ENCODE data around the gene PLCH2. TPM values are rescaled to one million over a fixed set of nuclear protein-coding genes. Genes with fewer than 3 reads are reported as not detected.

PLCH2 gene
- total RNA-seq, 1 experiment from 2014 or later: 0.27 TPM

DNA sequence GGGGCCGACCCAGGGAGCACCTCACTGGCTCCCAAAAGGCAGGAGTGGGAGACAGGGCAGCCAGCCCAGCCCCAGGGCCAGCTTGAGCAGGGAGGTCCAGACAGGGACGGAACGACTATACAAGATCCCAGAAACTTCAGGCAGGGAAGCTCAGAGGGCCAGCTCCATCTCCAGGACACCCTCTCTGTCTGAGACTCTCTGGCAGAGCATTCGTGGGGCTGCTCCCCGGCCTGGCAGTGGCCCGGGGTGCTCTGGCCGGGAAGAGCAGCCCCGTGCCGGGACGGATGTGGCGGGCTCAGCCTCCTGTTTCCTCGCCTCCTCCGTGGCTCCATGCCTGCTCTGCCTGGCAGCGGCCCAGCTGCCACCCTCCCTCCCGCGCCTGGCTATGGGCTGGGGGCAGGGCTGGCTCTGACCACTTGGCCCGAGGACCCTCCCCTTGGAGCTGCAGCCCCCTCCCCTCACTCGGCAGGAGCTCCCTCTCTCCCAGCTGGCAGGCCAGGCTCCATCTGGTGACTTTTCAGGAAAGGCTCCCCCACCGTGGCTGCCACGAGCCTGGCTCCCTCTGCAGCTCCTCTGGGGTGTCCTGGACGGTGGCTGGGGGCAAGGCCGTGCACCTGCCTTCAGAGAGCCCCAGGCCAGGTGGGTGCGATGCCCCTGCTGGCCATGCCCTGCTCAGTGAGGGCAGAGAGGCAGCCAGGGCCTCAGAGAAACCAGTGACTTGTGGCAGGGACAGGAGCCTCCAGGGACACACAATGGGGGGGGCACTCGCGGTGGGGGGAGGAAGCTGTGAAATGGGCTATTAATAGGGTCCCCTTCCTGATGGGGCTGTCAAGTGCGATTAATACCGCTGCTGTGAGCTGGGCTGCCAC is 5.6 kb upstream of the PLCH2 start:
- Mint-ChIP-seq H3K36me3 (ENCODE audit: insufficient read depth, unreplicated experiment) (no peaks in the 10 kb centered on the region), H3K27me3 (ENCODE audit: insufficient read depth, unreplicated experiment) (no peaks in the 10 kb centered on the region), H3K4me3 (ENCODE audit: unreplicated experiment) (no peak overlapping the region), H3K4me1 (ENCODE audit: low read depth, unreplicated experiment) (no peaks in the 10 kb centered on the region), H3K27ac (ENCODE audit: unreplicated experiment) (no peak overlapping the region), H3K9me3 (ENCODE audit: unreplicated experiment) (no peaks in the 10 kb centered on the region)
- H3K36me3 ChIP-seq (ENCODE audit: control insufficient read depth, insufficient read depth, low read length): no peaks in the 10 kb centered on the region
- no peak for TF ChIP-seq CTCF (IDR thresholded peaks at IDR 0.05; ENCODE audit: insufficient read depth in 1 of 2, low read depth in 1 of 2, low read length in 1 of 2, severe bottlenecking in 1 of 2, unreplicated experiment in 1 of 2)
- CTCF ChIA-PET: no interaction called here
- H3K9me3 ChIP-seq: no peaks in the 10 kb centered on the region
- BruUV-seq (replicated peaks): no TSS peak
- no peak overlapping the region for H3K4me3 ChIP-seq (ENCODE audit: low read depth, low read length)
- intact Hi-C loops (cut with micrococcal nuclease; ENCODE audit: unreplicated experiment): no loop called here
- POLR2A ChIA-PET: no interaction called here
- no peaks in the 10 kb centered on the region for H3K4me1 ChIP-seq
- H3K27me3 ChIP-seq (replicated peaks; ENCODE audit: control insufficient read depth, insufficient read depth, low read length): no peaks in the 10 kb centered on the region; the same call in 1 of the 2 replicates
- no peak for DNase-seq

- no peaks in the 10 kb centered on the region for H3K4me1 Mint-ChIP-seq (ENCODE audit: low read depth, unreplicated experiment)
- Histone ChIP-seq H3K4me3 (ENCODE audit: low read depth, low read length) (no peak overlapping the region), H3K27me3 (replicated peaks; ENCODE audit: control insufficient read depth, insufficient read depth, low read length) (no peaks in the 10 kb centered on the region; the same call in 1 of the 2 replicates), H3K36me3 (ENCODE audit: control insufficient read depth, insufficient read depth, low read length) (no peaks in the 10 kb centered on the region), H3K4me1 (no peaks in the 10 kb centered on the region), H3K9me3 (no peaks in the 10 kb centered on the region)
- CTCF ChIA-PET: no interaction called here
- intact Hi-C loops (cut with micrococcal nuclease; ENCODE audit: unreplicated experiment): no loop called here
- H3K27ac Mint-ChIP-seq (ENCODE audit: unreplicated experiment): no peak overlapping the region
- no peaks in the 10 kb centered on the region for H3K9me3 Mint-ChIP-seq (ENCODE audit: unreplicated experiment)
- no peaks in the 10 kb centered on the region for H3K27me3 Mint-ChIP-seq (ENCODE audit: insufficient read depth, unreplicated experiment)
- no peak for DNase-seq
- no TSS peak for BruUV-seq (replicated peaks)
- POLR2A ChIA-PET: no interaction called here
- H3K36me3 Mint-ChIP-seq (ENCODE audit: insufficient read depth, unreplicated experiment): no peaks in the 10 kb centered on the region
- TF ChIP-seq CTCF (IDR thresholded peaks at IDR 0.05; ENCODE audit: insufficient read depth in 1 of 2, low read depth in 1 of 2, low read length in 1 of 2, severe bottlenecking in 1 of 2, unreplicated experiment in 1 of 2): no peak
- H3K4me3 Mint-ChIP-seq (ENCODE audit: unreplicated experiment): no peak overlapping the region
These were observed 5.0 kb upstream of the PLCH2 start for GRCh38 chr1:2471159-2471471.

DNA sequence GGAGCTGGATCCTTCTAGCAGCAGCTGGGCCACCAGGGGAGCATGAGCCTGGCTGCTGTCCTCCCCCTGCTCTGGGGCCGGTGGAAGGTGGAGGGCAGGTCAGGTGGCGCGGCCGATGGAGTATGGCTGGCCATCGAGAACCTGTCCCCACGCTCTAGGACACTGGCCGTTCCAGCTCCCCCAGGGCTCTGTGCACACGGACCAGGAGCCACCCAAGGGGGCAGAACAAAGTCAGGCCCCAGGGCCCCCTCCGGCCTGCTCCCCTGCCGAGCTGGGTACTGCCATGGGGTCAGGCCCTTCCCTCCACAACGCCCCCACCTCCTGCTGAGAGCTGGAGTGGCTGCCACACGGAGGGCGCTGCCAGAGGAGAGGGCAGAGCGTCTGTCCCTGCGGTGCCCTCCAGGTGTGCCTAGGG is 4.5 kb upstream of the PLCH2 start:
- TF ChIP-seq CTCF (IDR thresholded peaks at IDR 0.05; ENCODE audit: insufficient read depth in 1 of 2, low read depth in 1 of 2, low read length in 1 of 2, severe bottlenecking in 1 of 2, unreplicated experiment in 1 of 2): no peak
- no peaks in the 10 kb centered on the region for H3K9me3 Mint-ChIP-seq (ENCODE audit: unreplicated experiment)
- H3K27ac Mint-ChIP-seq (ENCODE audit: unreplicated experiment): no peak overlapping the region
- intact Hi-C loops (cut with micrococcal nuclease; ENCODE audit: unreplicated experiment): no loop called here
- Histone ChIP-seq H3K4me1 (no peaks in the 10 kb centered on the region), H3K4me3 (ENCODE audit: low read depth, low read length) (no peak overlapping the region), H3K36me3 (ENCODE audit: control insufficient read depth, insufficient read depth, low read length) (no peaks in the 10 kb centered on the region), H3K27me3 (replicated peaks; ENCODE audit: control insufficient read depth, insufficient read depth, low read length) (no peaks in the 10 kb centered on the region; the same call in 1 of the 2 replicates), H3K9me3 (no peaks in the 10 kb centered on the region)
- no peaks in the 10 kb centered on the region for H3K4me1 Mint-ChIP-seq (ENCODE audit: low read depth, unreplicated experiment)
- no peak overlapping the region for H3K4me3 Mint-ChIP-seq (ENCODE audit: unreplicated experiment)
- no peaks in the 10 kb centered on the region for H3K27me3 Mint-ChIP-seq (ENCODE audit: insufficient read depth, unreplicated experiment)
- no peaks in the 10 kb centered on the region for H3K36me3 Mint-ChIP-seq (ENCODE audit: insufficient read depth, unreplicated experiment)
- CTCF ChIA-PET: no interaction called here
- POLR2A ChIA-PET: no interaction called here
- BruUV-seq (replicated peaks): no TSS peak
- DNase-seq: no peak
